ENCODE results near the gene KDM2A. TPM values are rescaled to one million over a fixed set of nuclear protein-coding genes. Genes with fewer than 3 reads are reported as not detected.

The KDM2A gene
- total RNA-seq, 2 donors from 2014 or later = 104 to 107 TPM

DNA sequence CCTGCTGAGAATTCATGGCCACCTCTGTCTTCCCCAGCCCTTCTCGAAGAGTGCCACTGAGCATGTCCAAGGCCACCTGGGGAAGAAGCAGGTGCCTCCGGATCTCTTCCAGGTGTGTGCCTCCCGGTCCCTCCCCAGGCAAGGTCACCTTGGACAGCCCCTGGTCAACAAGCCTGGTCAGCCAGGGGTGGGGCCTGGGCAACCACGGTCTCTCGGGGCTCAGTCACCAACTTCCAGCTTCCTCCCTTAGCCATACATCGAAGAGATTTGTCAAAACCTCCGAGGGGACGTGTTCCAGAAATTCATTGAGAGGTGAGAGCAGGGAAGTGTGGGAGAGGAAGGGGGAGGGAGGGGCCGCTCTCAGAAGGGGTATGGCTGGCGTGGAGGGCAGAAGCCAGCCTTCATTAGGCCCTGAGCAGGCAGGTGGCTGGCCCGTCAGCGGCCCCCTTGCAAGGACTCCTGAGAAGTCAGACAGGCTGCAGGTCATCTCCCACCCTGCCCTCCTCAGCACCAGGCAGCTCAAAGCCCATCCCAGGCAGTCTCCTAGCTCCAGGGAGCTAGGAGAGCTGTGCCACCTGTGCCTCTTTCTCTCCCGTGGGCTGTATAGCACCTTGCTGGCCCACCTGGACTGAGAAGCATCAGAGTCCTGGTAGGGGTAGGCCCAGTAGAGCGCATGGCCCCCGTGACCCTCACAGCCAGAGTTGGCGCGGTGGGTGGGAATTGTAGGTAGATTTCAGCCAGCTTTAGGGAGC is 160.7 kb downstream of the KDM2A start:
- H3K27ac Mint-ChIP-seq = peak overlapping the region; percentile 83

DNA sequence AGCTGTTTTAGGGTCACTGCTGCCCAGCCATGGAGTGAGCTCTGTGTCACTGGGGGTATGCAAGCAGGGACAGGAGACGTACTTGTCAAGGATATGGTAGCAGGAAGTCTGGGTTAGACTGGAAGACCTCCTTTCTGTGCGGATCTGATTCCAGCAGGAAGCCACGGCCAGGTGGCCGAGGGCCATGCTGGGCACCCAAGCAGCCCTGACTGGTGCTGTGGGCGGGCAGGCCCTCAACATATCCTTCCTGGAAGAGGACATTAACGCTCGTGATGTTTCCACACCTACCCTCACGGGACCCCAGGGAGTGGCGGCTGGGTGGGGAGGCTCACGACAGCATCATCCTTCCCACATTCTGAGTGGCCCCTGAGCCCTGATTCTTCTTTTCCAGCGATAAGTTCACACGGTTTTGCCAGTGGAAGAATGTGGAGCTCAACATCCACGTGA is 161.3 kb downstream of the KDM2A start:
- Mint-ChIP-seq H3K9me3 (no peaks in the 10 kb centered on the region), H3K36me3 (ENCODE audit: insufficient read depth in 2 of 2) (peaks cover 6 to 26% of the 10 kb centered on the region in 2 donors), H3K27me3 (ENCODE audit: low read depth) (no peaks in the 10 kb centered on the region), H3K4me3 (no peak overlapping the region), H3K4me1 (ENCODE audit: low read depth) (peaks cover 63% of the 10 kb centered on the region), H3K27ac (peak overlapping the region; percentile 52)
- ATAC-seq (replicated peaks in 1 of 2) (no peak), DNase-seq (no peak)

More for the DNA sequence above, 160.7 kb downstream of the KDM2A start:
- ATAC-seq (replicated peaks in 1 of 2) (no peak), DNase-seq (peak in 1 of 2 donors; percentile 0)
- H3K4me1 Mint-ChIP-seq (ENCODE audit: low read depth) = peaks cover 63% of the 10 kb centered on the region
- no peaks in the 10 kb centered on the region for H3K9me3 Mint-ChIP-seq
- peak overlapping the region in 1 of 2 donors; percentile 97 for H3K4me3 Mint-ChIP-seq
- H3K36me3 Mint-ChIP-seq (ENCODE audit: insufficient read depth in 2 of 2) = peaks cover 6 to 26% of the 10 kb centered on the region in 2 donors
- no peaks in the 10 kb centered on the region for H3K27me3 Mint-ChIP-seq (ENCODE audit: low read depth)

DNA sequence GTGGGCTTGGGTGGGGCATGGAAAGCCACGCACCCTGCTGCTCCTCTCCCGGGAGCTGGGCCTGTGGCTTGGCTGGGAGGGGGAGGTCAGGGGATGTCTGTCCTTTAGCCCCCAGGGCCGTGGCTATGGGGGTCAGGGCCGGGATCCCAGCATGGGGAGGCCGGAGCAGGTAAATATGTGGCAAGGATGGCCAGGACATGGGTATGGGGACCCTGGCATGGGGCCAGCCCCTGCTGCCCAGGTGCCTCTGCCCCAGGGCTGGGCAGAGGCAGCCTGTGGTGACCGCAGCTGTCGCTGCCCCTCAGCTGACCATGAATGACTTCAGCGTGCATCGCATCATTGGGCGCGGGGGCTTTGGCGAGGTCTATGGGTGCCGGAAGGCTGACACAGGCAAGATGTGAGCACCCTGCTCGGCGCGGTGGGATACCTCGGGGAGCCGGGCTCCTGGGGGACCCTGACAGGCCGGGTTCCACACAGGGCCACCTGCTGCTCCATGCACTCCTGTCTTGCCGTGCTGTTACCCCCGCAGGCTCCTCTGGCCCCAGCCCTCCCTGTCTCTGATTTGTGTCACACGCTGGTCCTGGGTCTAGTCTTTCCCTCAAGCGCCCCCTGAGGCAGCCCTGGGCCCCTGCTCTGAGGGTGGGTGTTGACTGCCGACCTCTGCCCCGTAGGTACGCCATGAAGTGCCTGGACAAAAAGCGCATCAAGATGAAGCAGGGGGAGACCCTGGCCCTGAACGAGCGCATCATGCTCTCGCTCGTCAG is 161.9 kb downstream of the KDM2A start:
- peaks cover 6 to 22% of the 10 kb centered on the region in 2 donors for H3K36me3 Mint-ChIP-seq (ENCODE audit: insufficient read depth in 2 of 2)
- no peak overlapping the region for H3K4me3 Mint-ChIP-seq

DNA sequence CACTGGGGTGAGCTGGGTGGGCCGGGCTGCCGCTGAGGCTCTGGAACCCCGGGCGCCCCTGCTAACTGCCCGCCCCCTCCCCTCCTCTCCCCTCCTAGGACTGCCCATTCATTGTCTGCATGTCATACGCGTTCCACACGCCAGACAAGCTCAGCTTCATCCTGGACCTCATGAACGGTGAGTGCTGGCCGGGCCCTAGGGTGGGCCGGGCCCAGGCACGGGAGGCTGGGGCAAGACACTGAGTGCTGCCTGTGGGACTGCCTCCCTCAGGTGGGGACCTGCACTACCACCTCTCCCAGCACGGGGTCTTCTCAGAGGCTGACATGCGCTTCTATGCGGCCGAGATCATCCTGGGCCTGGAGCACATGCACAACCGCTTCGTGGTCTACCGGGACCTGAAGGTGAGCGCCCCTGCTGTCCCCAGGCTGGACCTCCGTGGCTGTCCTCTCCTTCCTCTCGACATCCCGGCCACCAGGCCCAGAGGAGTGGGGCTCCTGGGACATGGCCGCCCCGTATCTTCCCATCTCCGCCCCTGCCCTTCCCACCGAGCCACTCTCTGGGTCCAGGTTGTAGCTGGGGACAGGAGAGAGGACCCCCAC is 162.6 kb downstream of the KDM2A start:
- Mint-ChIP-seq H3K4me1 (ENCODE audit: low read depth) (peaks cover 61% of the 10 kb centered on the region), H3K27ac (no peak overlapping the region), H3K36me3 (ENCODE audit: insufficient read depth in 2 of 2) (peaks cover 6 to 24% of the 10 kb centered on the region in 2 donors), H3K27me3 (ENCODE audit: low read depth) (no peaks in the 10 kb centered on the region), H3K9me3 (no peaks in the 10 kb centered on the region), H3K4me3 (no peak overlapping the region)
- no peak for ATAC-seq (replicated peaks in 1 of 2)
- DNase-seq = no peak

More for the DNA sequence above, 161.9 kb downstream of the KDM2A start:
- Mint-ChIP-seq H3K9me3 (no peaks in the 10 kb centered on the region), H3K27ac (no peak overlapping the region), H3K27me3 (ENCODE audit: low read depth) (no peaks in the 10 kb centered on the region), H3K4me1 (ENCODE audit: low read depth) (peaks cover 62% of the 10 kb centered on the region)
- DNase-seq (no peak), ATAC-seq (replicated peaks in 1 of 2) (no peak)

DNA sequence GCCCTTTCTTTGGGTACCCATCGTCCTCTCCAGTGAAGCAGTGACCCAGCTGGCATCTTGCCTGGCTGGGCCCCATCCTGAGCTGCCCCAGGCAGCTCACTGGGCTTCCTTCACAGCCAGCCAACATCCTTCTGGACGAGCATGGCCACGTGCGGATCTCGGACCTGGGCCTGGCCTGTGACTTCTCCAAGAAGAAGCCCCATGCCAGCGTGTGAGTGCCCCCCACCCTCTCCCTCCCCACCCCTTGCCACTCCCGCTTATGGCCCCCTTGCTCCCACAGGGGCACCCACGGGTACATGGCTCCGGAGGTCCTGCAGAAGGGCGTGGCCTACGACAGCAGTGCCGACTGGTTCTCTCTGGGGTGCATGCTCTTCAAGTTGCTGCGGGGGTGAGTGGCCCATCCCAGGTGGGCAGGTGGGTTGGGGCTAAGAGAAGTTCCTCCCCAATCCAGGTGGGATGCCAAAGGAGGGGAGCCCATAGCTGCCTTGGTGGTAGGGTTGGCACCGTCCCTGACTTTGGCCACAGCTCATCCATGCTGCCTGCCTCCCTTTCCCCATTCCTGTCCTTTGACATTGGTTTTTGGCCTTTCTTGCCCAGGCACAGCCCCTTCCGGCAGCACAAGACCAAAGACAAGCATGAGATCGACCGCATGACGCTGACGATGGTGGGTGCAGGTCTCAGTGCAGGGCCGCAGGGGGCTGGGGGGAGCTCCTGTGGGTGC is 163.3 kb downstream of the KDM2A start:
- Mint-ChIP-seq H3K9me3 (no peaks in the 10 kb centered on the region), H3K36me3 (ENCODE audit: insufficient read depth in 2 of 2) (peaks cover 6 to 28% of the 10 kb centered on the region in 2 donors), H3K4me3 (no peak overlapping the region), H3K27ac (no peak overlapping the region), H3K27me3 (ENCODE audit: low read depth) (no peaks in the 10 kb centered on the region), H3K4me1 (ENCODE audit: low read depth) (peaks cover 61% of the 10 kb centered on the region)
- no peak for DNase-seq
- no peak for ATAC-seq (replicated peaks in 1 of 2)

DNA sequence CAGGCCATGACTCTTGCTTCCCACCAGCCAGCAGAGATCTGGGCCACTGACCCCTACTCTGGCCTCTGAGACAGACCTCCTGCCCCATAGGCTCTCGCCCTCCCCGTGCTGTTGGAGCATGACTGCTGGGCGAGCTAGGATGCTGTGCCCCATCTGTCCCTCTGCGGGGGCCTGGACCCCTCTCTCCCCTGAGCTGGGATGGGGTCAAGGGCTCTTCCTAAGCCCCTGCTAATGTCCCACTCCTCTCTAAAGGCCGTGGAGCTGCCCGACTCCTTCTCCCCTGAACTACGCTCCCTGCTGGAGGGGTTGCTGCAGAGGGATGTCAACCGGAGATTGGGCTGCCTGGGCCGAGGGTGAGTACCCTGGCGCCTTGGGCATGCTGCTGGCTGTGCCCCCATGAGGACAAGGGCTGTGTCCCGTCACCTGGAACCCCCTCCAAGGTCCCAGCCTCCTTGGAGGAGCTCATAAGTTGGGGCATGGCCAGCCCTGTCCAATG is 163.9 kb downstream of the KDM2A start:
- H3K27ac Mint-ChIP-seq = no peak overlapping the region
- peaks cover 8 to 31% of the 10 kb centered on the region in 2 donors for H3K36me3 Mint-ChIP-seq (ENCODE audit: insufficient read depth in 2 of 2)
- DNase-seq (no peak), ATAC-seq (replicated peaks in 1 of 2) (no peak)
- no peaks in the 10 kb centered on the region for H3K27me3 Mint-ChIP-seq (ENCODE audit: low read depth)
- H3K4me3 Mint-ChIP-seq = no peak overlapping the region
- peaks cover 61% of the 10 kb centered on the region for H3K4me1 Mint-ChIP-seq (ENCODE audit: low read depth)
- H3K9me3 Mint-ChIP-seq = no peaks in the 10 kb centered on the region

DNA sequence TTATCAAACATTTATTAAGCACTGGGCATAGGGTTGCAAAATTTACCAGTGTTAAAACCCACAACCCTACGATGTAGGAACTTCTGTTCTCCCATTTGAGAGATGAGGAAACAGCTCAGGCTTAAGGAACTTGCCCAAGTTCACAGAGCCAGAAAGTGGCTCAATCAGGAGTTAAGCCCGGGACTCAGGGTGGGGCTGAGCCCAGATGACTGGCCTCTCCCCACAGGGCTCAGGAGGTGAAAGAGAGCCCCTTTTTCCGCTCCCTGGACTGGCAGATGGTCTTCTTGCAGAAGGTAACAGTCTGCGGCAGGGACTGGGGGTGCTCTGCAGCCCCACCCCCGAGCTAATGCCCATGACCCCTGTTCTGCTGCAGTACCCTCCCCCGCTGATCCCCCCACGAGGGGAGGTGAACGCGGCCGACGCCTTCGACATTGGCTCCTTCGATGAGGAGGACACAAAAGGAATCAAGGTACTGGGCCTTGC is 164.5 kb downstream of the KDM2A start:
- H3K27me3 Mint-ChIP-seq (ENCODE audit: low read depth) = no peaks in the 10 kb centered on the region
- peaks cover 8 to 31% of the 10 kb centered on the region in 2 donors for H3K36me3 Mint-ChIP-seq (ENCODE audit: insufficient read depth in 2 of 2)

DNA sequence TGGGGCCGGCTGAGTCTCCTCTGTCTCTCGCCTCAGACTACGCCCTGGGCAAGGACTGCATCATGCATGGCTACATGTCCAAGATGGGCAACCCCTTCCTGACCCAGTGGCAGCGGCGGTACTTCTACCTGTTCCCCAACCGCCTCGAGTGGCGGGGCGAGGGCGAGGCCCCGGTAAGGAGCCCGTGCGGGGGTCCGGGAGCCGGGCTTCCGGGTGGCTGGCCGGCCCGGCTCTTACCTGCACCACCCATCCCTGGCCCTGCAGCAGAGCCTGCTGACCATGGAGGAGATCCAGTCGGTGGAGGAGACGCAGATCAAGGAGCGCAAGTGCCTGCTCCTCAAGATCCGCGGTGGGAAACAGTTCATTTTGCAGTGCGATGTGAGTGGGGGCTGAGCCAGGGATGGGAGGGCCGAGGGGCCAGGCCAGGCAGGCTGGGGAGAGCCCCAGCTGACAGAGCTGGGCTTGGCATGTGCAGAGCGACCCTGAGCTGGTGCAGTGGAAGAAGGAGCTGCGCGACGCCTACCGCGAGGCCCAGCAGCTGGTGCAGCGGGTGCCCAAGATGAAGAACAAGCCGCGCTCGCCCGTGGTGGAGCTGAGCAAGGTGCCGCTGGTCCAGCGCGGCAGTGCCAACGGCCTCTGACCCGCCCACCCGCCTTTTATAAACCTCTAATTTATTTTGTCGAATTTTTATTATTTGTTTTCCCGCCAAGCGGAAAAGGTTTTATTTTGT is 165.9 kb downstream of the KDM2A start:
- H3K36me3 Mint-ChIP-seq (ENCODE audit: insufficient read depth in 2 of 2) = peaks cover 8 to 22% of the 10 kb centered on the region in 2 donors

More for the DNA sequence above, 164.5 kb downstream of the KDM2A start:
- peaks cover 59% of the 10 kb centered on the region for H3K4me1 Mint-ChIP-seq (ENCODE audit: low read depth)
- DNase-seq (peak in 1 of 2 donors; percentile 1), ATAC-seq (replicated peaks in 1 of 2) (no peak)
- no peak overlapping the region for H3K4me3 Mint-ChIP-seq
- H3K9me3 Mint-ChIP-seq = no peaks in the 10 kb centered on the region
- no peak overlapping the region for H3K27ac Mint-ChIP-seq

DNA sequence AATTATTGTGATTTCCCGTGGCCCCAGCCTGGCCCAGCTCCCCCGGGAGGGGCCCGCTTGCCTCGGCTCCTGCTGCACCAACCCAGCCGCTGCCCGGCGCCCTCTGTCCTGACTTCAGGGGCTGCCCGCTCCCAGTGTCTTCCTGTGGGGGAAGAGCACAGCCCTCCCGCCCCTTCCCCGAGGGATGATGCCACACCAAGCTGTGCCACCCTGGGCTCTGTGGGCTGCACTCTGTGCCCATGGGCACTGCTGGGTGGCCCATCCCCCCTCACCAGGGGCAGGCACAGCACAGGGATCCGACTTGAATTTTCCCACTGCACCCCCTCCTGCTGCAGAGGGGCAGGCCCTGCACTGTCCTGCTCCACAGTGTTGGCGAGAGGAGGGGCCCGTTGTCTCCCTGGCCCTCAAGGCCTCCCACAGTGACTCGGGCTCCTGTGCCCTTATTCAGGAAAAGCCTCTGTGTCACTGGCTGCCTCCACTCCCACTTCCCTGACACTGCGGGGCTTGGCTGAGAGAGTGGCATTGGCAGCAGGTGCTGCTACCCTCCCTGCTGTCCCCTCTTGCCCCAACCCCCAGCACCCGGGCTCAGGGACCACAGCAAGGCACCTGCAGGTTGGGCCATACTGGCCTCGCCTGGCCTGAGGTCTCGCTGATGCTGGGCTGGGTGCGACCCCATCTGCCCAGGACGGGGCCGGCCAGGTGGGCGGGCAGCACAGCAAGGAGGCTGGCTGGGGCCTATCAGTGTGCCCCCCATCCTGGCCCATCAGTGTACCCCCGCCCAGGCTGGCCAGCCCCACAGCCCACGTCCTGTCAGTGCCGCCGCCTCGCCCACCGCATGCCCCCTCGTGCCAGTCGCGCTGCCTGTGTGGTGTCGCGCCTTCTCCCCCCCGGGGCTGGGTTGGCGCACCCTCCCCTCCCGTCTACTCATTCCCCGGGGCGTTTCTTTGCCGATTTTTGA is 166.8 kb downstream of the KDM2A start:
- DNase-seq (no peak), ATAC-seq (replicated peaks in 1 of 2) (no peak)
- H3K36me3 Mint-ChIP-seq (ENCODE audit: insufficient read depth in 2 of 2) = peaks cover 6 to 18% of the 10 kb centered on the region in 2 donors
- peak overlapping the region; percentile 88 for H3K27ac Mint-ChIP-seq
- no peaks in the 10 kb centered on the region for H3K9me3 Mint-ChIP-seq
- H3K27me3 Mint-ChIP-seq (ENCODE audit: low read depth) = no peaks in the 10 kb centered on the region
- peak overlapping the region; percentile 74 to 83 for H3K4me3 Mint-ChIP-seq
- peaks cover 55% of the 10 kb centered on the region for H3K4me1 Mint-ChIP-seq (ENCODE audit: low read depth)

More for the DNA sequence above, 165.9 kb downstream of the KDM2A start:
- ATAC-seq (replicated peaks in 1 of 2) (no peak), DNase-seq (peak in 1 of 2 donors; percentile 11)
- no peak overlapping the region for H3K4me3 Mint-ChIP-seq
- no peaks in the 10 kb centered on the region for H3K27me3 Mint-ChIP-seq (ENCODE audit: low read depth)
- H3K4me1 Mint-ChIP-seq (ENCODE audit: low read depth) = peaks cover 50% of the 10 kb centered on the region
- no peaks in the 10 kb centered on the region for H3K9me3 Mint-ChIP-seq
- H3K27ac Mint-ChIP-seq = no peak overlapping the region

DNA sequence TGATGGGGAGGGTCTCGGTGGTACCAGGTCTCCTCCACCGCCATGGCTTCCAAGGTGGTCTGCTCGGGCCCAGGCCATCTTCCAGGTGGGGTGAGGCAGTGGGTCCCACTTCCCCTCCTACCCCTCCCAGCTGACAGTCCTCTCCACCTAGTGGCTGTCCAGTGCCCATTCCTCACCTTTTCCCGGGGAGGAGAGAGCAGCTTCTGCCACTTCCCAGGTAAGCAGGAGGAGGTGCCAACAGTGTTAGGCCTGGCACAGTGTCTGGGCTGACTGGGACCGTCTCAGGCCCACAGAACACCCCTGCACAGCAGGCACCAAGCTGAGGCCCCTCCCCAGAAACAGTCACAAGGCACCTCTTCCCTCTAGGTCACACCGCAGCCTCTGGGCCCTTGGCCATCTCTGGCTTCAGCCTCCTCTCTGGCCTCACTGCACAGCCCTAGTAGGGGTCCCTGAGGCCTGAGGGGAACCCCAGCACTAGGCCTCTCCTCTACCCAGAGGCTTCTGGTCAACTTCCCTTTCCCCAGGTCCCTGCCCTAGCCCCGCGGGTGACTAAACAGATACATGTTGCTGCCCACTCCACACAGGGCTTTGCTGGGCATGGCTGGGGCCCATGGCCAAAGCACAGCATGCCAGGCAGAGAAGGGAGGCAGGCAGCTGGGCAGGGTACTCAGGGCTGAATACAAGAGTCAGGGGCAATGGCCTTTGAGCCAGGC is 167.7 kb downstream of the KDM2A start:
- Mint-ChIP-seq H3K27ac (peak overlapping the region; percentile 88), H3K36me3 (ENCODE audit: insufficient read depth in 2 of 2) (peaks cover 6 to 19% of the 10 kb centered on the region in 2 donors), H3K9me3 (no peaks in the 10 kb centered on the region), H3K4me1 (ENCODE audit: low read depth) (peaks cover 63% of the 10 kb centered on the region), H3K27me3 (ENCODE audit: low read depth) (no peaks in the 10 kb centered on the region), H3K4me3 (peak overlapping the region; percentile 74 to 83)
- ATAC-seq (replicated peaks in 1 of 2) (no peak), DNase-seq (peak in 1 of 2 donors; percentile 49)

All from activated T-cell treated with anti-CD3 and anti-CD28 coated beads, Interleukin-2, amount 50 U/mL, for 72 hours (primary cell).